Stomach (tissue), 9 donors: Measurements from ENCODE around the gene ADCY5. TPM values are rescaled to one million over a fixed set of nuclear protein-coding genes. Genes with fewer than 3 reads are reported as not detected.

Experiments
- DNase-seq, 2 donors: peaks; one replicate each; pipeline versions ENCODE4 v3.0.0 to v3.0.0-alpha.2; 2013 to 2019
- H3K27ac ChIP-seq, 5 donors: fragments of 200-600 bp in 4 of 5; sonication (generic) in 4 of 5; one replicate each; pipeline ENCODE4 v1.5.1; 2013 to 2019; ENCODE audit warnings: mild to moderate bottlenecking in 1 of 5, moderate library complexity in 1 of 5
- H3K27me3 ChIP-seq, 3 donors: fragments of 200-600 bp; sonication (generic); one replicate each; pipeline ENCODE4 v1.5.1; 2017 to 2019; ENCODE audit warnings: mixed run types in 1 of 3
- H3K36me3 ChIP-seq, 4 donors: fragments of 200-600 bp; sonication (generic); 1 replicate in 3 of 4; 2 replicates in 1 of 4; pipeline ENCODE4 v1.5.1; 2016 to 2019
- H3K4me1 ChIP-seq, 4 donors: fragments of 200-600 bp; sonication (generic); one replicate each; pipeline ENCODE4 v1.5.1; 2016 to 2019
- H3K4me3 ChIP-seq, 4 donors: fragments of 200-600 bp; sonication (generic) in 3 of 4; one replicate each; pipeline ENCODE4 v1.5.1; 2016 to 2019; ENCODE audit warnings: mild to moderate bottlenecking in 1 of 4
- H3K9me3 ChIP-seq, 4 donors: fragments of 200-600 bp; sonication (generic); one replicate each; pipeline ENCODE4 v1.5.1; 2016 to 2019
- EP300 ChIP-seq: sonication (generic); formaldehyde crosslinking; IDR thresholded peaks from one replicate; pipeline ENCODE4 v1.6.1; 2017; ENCODE audit warnings: antibody characterized with exemption
- POLR2A ChIP-seq, 4 donors: fragments of 450-650 bp; IDR thresholded peaks; one replicate each; pipeline ENCODE4 v1.6.1; 2016; ENCODE audit warnings: antibody characterized with exemption in 4 of 4, control low read depth in 2 of 4, mild to moderate bottlenecking in 1 of 4, moderate library complexity in 1 of 4
- POLR2AphosphoS5 ChIP-seq, 3 donors: sonication (generic); formaldehyde crosslinking; IDR thresholded peaks; one replicate each; pipeline ENCODE4 v1.6.1; 2016; ENCODE audit warnings: antibody characterized with exemption in 3 of 3
- WGBS, 5 donors: extraction: QIAGEN DNeasy Blood & Tissue Kit in 3 of 5; methylation state at CpG; one replicate each; pipeline versions ENCODE4 v1.1.5 to v1.1.7; 2013 to 2018; 5-methylcytosine and 5-hydroxymethylcytosine counted together
- intact Hi-C: fragments of 100-400 bp; cut with DNase I; formaldehyde crosslinking; loops from one replicate; pipeline ENCODE4 v1.15.1; 2023; ENCODE audit warnings: low total_unique reads
- polyA plus RNA-seq, 3 donors: library from polyadenylated mRNA; stranded (reverse); fragments of 200-250 nt; gene quantifications; one replicate each; pipeline ENCODE4 v1.2.3, GENCODE V29; 2013
- total RNA-seq, 5 donors: library from RNA; depleted of rRNA; stranded (reverse); fragments of >200 nt; gene quantifications; one replicate each; pipeline versions ENCODE4 v1.1.0 to v1.2.3, GENCODE V29; 2014 to 2016
- TF ChIP-seq, protein P1 (sequence below), 7 experiments: fragments of 450-650 bp in 4 of 7; fragments of 200-600 bp in 3 of 7; sonication (generic) in 3 of 7; IDR thresholded peaks; one replicate each; pipeline ENCODE4 v1.5.1; 2016 to 2019; ENCODE audit warnings: antibody characterized with exemption in 7 of 7, control low read depth in 2 of 7, mild to moderate bottlenecking in 1 of 7
- donor health status: healthy with polysubstance abuse.
- donor health status: Bipolar disorder and iron deficiency.
- donor health status: healthy.

ADCY5 gene
- total and polyA plus RNA-seq, 8 donors: 1.8 to 79.9 (median 16.3) TPM

DNA sequence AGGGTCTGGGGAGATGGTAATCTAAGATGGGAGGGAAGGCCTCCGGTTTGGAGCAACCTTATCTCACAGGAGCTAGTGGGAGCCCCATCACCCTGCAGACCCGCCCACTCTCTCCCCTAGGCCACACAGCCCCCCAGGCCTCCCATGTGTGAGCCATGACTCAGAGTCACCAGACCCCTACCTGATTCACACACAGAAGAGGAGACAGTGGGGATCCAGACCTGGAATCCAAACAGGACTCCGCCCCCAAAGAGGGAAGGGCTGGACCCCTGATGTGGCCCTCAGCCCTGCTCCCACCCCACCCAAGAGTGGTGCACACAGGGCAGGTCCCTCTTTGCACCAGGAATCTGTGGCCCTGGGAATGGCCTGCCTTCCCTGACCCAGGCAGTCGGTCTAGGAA is 97.4 kb downstream of the ADCY5 start:
- Histone ChIP-seq H3K9me3 (no peaks in the 10 kb centered on the region), H3K4me3 (no peak overlapping the region), H3K27me3 (peaks cover 0 to 29% (median 0%) of the 10 kb centered on the region in 3 donors), H3K36me3 (no peaks in the 10 kb centered on the region), H3K4me1 (peaks cover 0 to 53% (median 17%) of the 10 kb centered on the region in 4 donors), H3K27ac (peak overlapping the region in 2 of 5 donors; percentile 2 to 51)
- TF ChIP-seq POLR2AphosphoS5 (IDR thresholded peaks at IDR 0.05) (no peak), EP300 (no peak), POLR2A (IDR thresholded peaks at IDR 0.05) (no peak)
- TF ChIP-seq, protein P1, sequence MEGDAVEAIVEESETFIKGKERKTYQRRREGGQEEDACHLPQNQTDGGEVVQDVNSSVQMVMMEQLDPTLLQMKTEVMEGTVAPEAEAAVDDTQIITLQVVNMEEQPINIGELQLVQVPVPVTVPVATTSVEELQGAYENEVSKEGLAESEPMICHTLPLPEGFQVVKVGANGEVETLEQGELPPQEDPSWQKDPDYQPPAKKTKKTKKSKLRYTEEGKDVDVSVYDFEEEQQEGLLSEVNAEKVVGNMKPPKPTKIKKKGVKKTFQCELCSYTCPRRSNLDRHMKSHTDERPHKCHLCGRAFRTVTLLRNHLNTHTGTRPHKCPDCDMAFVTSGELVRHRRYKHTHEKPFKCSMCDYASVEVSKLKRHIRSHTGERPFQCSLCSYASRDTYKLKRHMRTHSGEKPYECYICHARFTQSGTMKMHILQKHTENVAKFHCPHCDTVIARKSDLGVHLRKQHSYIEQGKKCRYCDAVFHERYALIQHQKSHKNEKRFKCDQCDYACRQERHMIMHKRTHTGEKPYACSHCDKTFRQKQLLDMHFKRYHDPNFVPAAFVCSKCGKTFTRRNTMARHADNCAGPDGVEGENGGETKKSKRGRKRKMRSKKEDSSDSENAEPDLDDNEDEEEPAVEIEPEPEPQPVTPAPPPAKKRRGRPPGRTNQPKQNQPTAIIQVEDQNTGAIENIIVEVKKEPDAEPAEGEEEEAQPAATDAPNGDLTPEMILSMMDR (IDR thresholded peaks at IDR 0.05): no peak
- DNase-seq: no peak
- WGBS, 5 donors: 65 to 79% (median 74%) methylated on average over 4 of the region's 4 CpGs
- intact Hi-C loops: no loop called here

DNA sequence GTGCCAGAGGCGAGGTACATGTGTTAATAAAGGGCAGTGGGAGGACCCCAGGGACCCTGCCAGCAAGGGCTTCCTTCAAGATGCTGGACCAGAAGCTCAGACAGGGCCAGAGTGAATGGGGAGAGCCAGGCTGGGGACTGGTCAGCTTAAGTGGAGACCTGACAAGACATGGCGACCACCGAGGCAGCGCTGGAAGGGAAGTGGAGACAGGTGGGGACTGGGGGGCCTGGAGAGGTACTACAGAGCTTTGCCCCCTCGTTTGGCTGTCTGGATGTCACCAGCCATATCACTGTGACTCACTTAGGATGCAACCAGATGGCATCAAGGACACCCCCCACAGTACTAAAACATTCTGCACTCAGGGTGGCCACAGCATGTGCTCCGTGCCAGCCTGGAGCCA is 97.9 kb downstream of the ADCY5 start:
- WGBS, 5 donors: 67 to 87% (median 73%) methylated on average over 6 of the region's 6 CpGs
- Histone ChIP-seq H3K9me3 (no peaks in the 10 kb centered on the region), H3K36me3 (no peaks in the 10 kb centered on the region), H3K4me1 (peaks cover 0 to 58% (median 20%) of the 10 kb centered on the region in 4 donors), H3K27ac (peak overlapping the region in 2 of 5 donors; percentile 2 to 51), H3K27me3 (peaks cover 0 to 29% (median 0%) of the 10 kb centered on the region in 3 donors), H3K4me3 (no peak overlapping the region)
- TF ChIP-seq EP300 (no peak), POLR2AphosphoS5 (IDR thresholded peaks at IDR 0.05) (no peak), POLR2A (IDR thresholded peaks at IDR 0.05) (no peak)
- TF ChIP-seq, protein P1 (IDR thresholded peaks at IDR 0.05): no peak
- no peak for DNase-seq
- intact Hi-C loops: no loop called here

DNA sequence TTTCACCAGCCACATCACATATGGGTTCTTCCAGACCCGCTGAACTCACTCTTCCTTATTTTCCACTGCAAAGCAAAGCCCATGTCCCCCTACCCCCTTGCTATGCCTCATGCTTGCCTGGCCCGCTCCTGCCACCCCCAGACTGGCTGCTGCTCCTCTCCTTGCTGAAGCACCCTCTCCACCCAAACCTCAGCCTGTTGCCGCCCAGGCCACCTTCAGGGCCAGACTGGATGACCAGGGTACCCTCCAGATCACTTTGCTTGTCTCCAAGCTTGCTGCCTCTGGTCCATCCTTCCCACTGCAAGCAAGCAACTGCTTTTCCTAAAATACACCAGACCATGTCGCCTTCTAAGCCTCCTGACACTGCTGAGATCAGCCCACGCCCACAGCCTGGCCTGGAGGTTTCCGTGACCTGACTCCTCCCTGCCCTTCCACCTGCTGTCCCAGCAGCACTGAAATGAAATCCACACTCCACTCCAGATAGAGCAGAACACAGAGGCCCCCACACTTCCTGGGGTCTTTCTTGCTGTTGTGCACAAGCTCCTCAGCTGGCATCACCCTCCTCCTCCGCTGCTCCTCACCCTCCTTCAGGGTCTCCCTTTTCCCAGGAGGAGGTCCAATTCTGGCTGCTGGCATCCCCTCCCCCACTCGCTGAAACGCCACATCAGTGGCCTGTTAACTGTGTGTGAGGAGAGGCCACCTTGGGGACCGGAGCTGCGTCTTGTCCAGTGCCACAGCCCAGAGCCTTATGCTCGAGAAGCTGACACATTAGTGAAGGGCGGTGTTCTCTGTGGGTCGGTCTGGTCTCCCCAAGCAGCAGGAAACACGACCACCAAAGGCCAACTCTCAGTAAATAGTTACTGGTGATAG is 99.1 kb downstream of the ADCY5 start:
- Histone ChIP-seq H3K4me1 (peaks cover 0 to 66% (median 20%) of the 10 kb centered on the region in 4 donors), H3K27me3 (peaks cover 0 to 29% (median 0%) of the 10 kb centered on the region in 3 donors), H3K4me3 (no peak overlapping the region), H3K9me3 (no peaks in the 10 kb centered on the region), H3K36me3 (no peaks in the 10 kb centered on the region), H3K27ac (peak overlapping the region in 2 of 5 donors; percentile 51)
- intact Hi-C loops: no loop called here
- 69 to 76% (median 72%) methylated on average over 15 of the region's 15 CpGs for WGBS, 5 donors
- TF ChIP-seq EP300 (no peak), POLR2AphosphoS5 (IDR thresholded peaks at IDR 0.05) (no peak), POLR2A (IDR thresholded peaks at IDR 0.05) (no peak)
- TF ChIP-seq, protein P1 (IDR thresholded peaks at IDR 0.05): no peak
- no peak for DNase-seq

DNA sequence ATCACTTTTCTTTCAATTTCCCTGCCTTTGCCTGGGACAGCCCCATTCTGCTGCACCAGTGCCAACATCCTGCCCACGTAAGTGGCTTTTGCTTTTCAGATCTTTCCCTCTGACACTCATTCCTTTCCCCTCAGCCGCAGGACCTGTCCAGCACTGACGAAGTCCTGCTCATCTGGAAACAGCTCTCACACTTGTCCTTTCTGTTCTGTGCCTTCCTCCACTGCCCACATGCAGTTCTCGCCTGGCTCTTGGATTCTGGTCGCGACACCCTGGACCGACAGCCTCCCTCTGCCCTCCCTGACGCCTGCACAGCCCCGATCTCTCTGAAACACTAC is 99.7 kb downstream of the ADCY5 start:
- TF ChIP-seq, protein P1 (IDR thresholded peaks at IDR 0.05): no peak
- no peak for TF ChIP-seq POLR2AphosphoS5 (IDR thresholded peaks at IDR 0.05)
- TF ChIP-seq EP300: no peak
- TF ChIP-seq POLR2A (IDR thresholded peaks at IDR 0.05): no peak
- H3K4me3 ChIP-seq: no peak overlapping the region
- intact Hi-C loops: no loop called here
- peaks cover 0 to 29% (median 0%) of the 10 kb centered on the region in 3 donors for H3K27me3 ChIP-seq
- H3K27ac ChIP-seq: peak overlapping the region in 2 of 5 donors; percentile 51
- peaks cover 0 to 72% (median 21%) of the 10 kb centered on the region in 4 donors for H3K4me1 ChIP-seq
- WGBS, 5 donors: 66 to 73% (median 71%) methylated on average over 9 of the region's 9 CpGs
- no peaks in the 10 kb centered on the region for H3K36me3 ChIP-seq
- DNase-seq: no peak
- no peaks in the 10 kb centered on the region for H3K9me3 ChIP-seq
